ENCODE results near the gene OR13C8. TPM values are rescaled to one million over a fixed set of nuclear protein-coding genes. Genes with fewer than 3 reads are reported as not detected.

OR13C8 gene
- total and polyA plus RNA-seq, 2 of the 8 experiments (the other 6 are each of a cell fraction or from before 2014, with no cell fraction given) = not detected

DNA sequence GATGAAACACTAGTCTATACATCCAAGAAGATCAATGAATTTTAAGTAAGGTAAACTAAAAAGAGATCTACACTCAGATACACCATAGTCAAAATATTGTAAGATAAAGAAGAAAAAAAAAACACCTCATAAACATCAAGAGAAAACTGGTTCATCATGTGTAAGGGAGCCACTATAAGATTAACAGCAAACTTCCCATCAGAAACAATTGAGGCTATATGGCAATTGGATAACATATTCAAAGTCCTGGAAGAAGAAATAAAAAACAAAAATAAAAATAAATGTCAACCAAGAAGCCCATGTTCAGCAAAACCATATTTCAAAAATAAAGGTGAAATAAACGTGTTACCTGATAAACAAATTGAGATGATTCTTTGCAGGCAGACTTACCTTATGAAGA is 3.6 kb downstream of the OR13C8 start:
- no peak overlapping the region for H2AK5ac ChIP-seq (ENCODE audit: low read depth, low read length)
- H4K20me1 ChIP-seq (replicated peaks in 1 of 2; ENCODE audit: control insufficient read depth in 1 of 2, insufficient read depth in 2 of 2, low read length in 2 of 2) = no peaks in the 10 kb centered on the region
- no peaks in the 10 kb centered on the region for H3K27me3 ChIP-seq (replicated peaks in 1 of 4; ENCODE audit: control insufficient read depth in 3 of 4, extremely low read depth in 1 of 4, insufficient read depth in 3 of 4, low read length in 3 of 4)
- no peak overlapping the region for H3K9ac ChIP-seq (replicated peaks in 1 of 4; ENCODE audit: extremely low read depth in 1 of 4, low read depth in 3 of 4, low read length in 3 of 4)
- H3K79me1 ChIP-seq (ENCODE audit: low read depth, low read length) = no peaks in the 10 kb centered on the region
- H3K18ac ChIP-seq (ENCODE audit: extremely low read depth, low read length) = no peak overlapping the region
- H2BK20ac ChIP-seq (ENCODE audit: low read length) = no peak overlapping the region
- no peak overlapping the region for H2BK15ac ChIP-seq (ENCODE audit: low read length)
- no peak overlapping the region for H2BK120ac ChIP-seq (replicated peaks; ENCODE audit: low read depth, low read length)
- no peak overlapping the region for H4K91ac ChIP-seq (replicated peaks; ENCODE audit: insufficient read length, low read length)
- H2BK12ac ChIP-seq (ENCODE audit: low read depth, low read length) = no peak overlapping the region
- FAIRE-seq (no peak), DNase-seq (ENCODE audit: low read depth in 1 of 2, low spot score in 2 of 2) (no peak)
- no peak overlapping the region for H3K14ac ChIP-seq (ENCODE audit: insufficient read length)
- H3K4me2 ChIP-seq (ENCODE audit: insufficient read depth in 1 of 2, low read depth in 2 of 2, low read length in 2 of 2) = no peak overlapping the region
- TF ChIP-seq SUZ12 (IDR thresholded peaks at IDR 0.05; ENCODE audit: low read length) (no peak), SRF (IDR thresholded peaks at IDR 0.05; ENCODE audit: low read depth, low read length) (no peak), ASH2L (IDR thresholded peaks at IDR 0.05; ENCODE audit: low read length) (no peak), TAF7 (optimal IDR thresholded peaks at IDR 0.05; ENCODE audit: borderline replicate concordance, low read depth, low read length) (no peak), CREB1 (IDR thresholded peaks at IDR 0.05) (no peak), RXRA (IDR thresholded peaks at IDR 0.05; ENCODE audit: insufficient read depth, low read depth, low read length) (no peak), TBP (IDR thresholded peaks at IDR 0.05; ENCODE audit: low read depth, low read length) (no peak), EP300 (IDR thresholded peaks at IDR 0.05; ENCODE audit: borderline replicate concordance in 1 of 2, low read depth in 2 of 2, low read length in 2 of 2) (no peak), ZNF274 (IDR thresholded peaks at IDR 0.05; ENCODE audit: borderline replicate concordance, extremely low read depth, low read length) (no peak), NANOG (IDR thresholded peaks at IDR 0.05; ENCODE audit: insufficient read depth, low read depth, low read length, poor library complexity, severe bottlenecking) (no peak)
- TF ChIP-seq, protein P1, sequence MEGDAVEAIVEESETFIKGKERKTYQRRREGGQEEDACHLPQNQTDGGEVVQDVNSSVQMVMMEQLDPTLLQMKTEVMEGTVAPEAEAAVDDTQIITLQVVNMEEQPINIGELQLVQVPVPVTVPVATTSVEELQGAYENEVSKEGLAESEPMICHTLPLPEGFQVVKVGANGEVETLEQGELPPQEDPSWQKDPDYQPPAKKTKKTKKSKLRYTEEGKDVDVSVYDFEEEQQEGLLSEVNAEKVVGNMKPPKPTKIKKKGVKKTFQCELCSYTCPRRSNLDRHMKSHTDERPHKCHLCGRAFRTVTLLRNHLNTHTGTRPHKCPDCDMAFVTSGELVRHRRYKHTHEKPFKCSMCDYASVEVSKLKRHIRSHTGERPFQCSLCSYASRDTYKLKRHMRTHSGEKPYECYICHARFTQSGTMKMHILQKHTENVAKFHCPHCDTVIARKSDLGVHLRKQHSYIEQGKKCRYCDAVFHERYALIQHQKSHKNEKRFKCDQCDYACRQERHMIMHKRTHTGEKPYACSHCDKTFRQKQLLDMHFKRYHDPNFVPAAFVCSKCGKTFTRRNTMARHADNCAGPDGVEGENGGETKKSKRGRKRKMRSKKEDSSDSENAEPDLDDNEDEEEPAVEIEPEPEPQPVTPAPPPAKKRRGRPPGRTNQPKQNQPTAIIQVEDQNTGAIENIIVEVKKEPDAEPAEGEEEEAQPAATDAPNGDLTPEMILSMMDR (IDR thresholded peaks at IDR 0.05; ENCODE audit: control extremely low read depth in 1 of 3, insufficient read depth in 1 of 3, low read depth in 1 of 3, low read length in 3 of 3) = no peak
- H3K27ac ChIP-seq (ENCODE audit: low read depth, low read length) = no peak overlapping the region
- POLR2A ChIA-PET (ENCODE audit: partially characterized antibody) = no interaction called here
- H3K56ac ChIP-seq (replicated peaks; ENCODE audit: insufficient read length, low read depth, low read length) = no peak overlapping the region
- no peak overlapping the region for H3K4me3 ChIP-seq (ENCODE audit: extremely low read depth in 1 of 4, insufficient read depth in 2 of 4, low read depth in 3 of 4, low read length in 4 of 4)
- no peak overlapping the region for H3K4ac ChIP-seq (replicated peaks; ENCODE audit: insufficient read length, low read depth, low read length)
- 84% methylated on average over 1 of the region's 1 CpG; no CpG with 5 or more reads in 1 of the 2 experiments for WGBS, 2 experiments (ENCODE audit: extremely low coverage in 1 of 2, insufficient coverage in 1 of 2, insufficient read length in 1 of 2, insufficient replicate concordance in 2 of 2, low coverage in 1 of 2, low lambda C conversion rate in 2 of 2, missing lambda C conversion rate in 1 of 2)
- H3K9me3 ChIP-seq (ENCODE audit: insufficient read depth in 2 of 2, low read depth in 1 of 2, low read length in 1 of 2) = no peaks in the 10 kb centered on the region
- H4K8ac ChIP-seq (ENCODE audit: extremely low read depth, insufficient read depth, low read length) = no peak overlapping the region
- CTCF ChIA-PET (ENCODE audit: partially characterized antibody) = no interaction called here
- H3K23me2 ChIP-seq (ENCODE audit: low read depth, low read length) = no peaks in the 10 kb centered on the region
- H3K36me3 ChIP-seq (ENCODE audit: control insufficient read depth in 2 of 4, insufficient read depth in 4 of 4, low read length in 3 of 4) = no peaks in the 10 kb centered on the region
- no peak overlapping the region for H3K23ac ChIP-seq (ENCODE audit: insufficient read length)
- no peak overlapping the region for H2AFZ ChIP-seq (ENCODE audit: low read length)
- no peaks in the 10 kb centered on the region for H3K4me1 ChIP-seq (replicated peaks in 1 of 4; ENCODE audit: control insufficient read depth in 3 of 4, insufficient read depth in 4 of 4, low read length in 3 of 4)
- H3K79me2 ChIP-seq (ENCODE audit: control insufficient read depth in 1 of 2, insufficient read depth in 2 of 2, low read length in 2 of 2) = no peaks in the 10 kb centered on the region
- no peak overlapping the region for H4K5ac ChIP-seq (ENCODE audit: insufficient read length, low read depth, low read length)
- H2BK5ac ChIP-seq (ENCODE audit: low read depth, low read length) = no peak overlapping the region
